HFFc6 (cell line): ENCODE measurements around the gene ALPL. TPM values are rescaled to one million over a fixed set of nuclear protein-coding genes. Genes with fewer than 3 reads are reported as not detected.

Experiments used
- DNase-seq: peaks from one replicate; pipeline ENCODE4 v3.0.0-alpha.2; 2018
- H3K27ac Mint-ChIP-seq: 2 replicates; pipeline ENCODE4 v1.8.0; 2020; ENCODE audit warnings: mild to moderate bottlenecking, mixed read lengths
- H3K27me3 Mint-ChIP-seq: 2 replicates; pipeline ENCODE4 v1.8.0; 2021; ENCODE audit warnings: mild to moderate bottlenecking, moderate library complexity, mixed read lengths; ENCODE audit not compliant: insufficient read depth
- H3K36me3 Mint-ChIP-seq: 2 replicates; pipeline ENCODE4 v1.8.0; 2021; ENCODE audit warnings: low read depth, mixed read lengths
- H3K4me1 Mint-ChIP-seq: 2 replicates; pipeline ENCODE4 v1.8.0; 2020; ENCODE audit warnings: low read depth, mixed read lengths
- H3K4me3 Mint-ChIP-seq: 2 replicates; pipeline ENCODE4 v1.8.0; 2020; ENCODE audit warnings: mild to moderate bottlenecking, moderate library complexity, mixed read lengths
- H3K9me3 Mint-ChIP-seq: 2 replicates; pipeline ENCODE4 v1.8.0; 2020; ENCODE audit warnings: mild to moderate bottlenecking, mixed read lengths
- CTCF ChIP-seq: fragments of 200-600 bp; sonication (generic); IDR thresholded peaks from 2 replicates; pipeline ENCODE4 v1.5.0; 2021; ENCODE audit warnings: antibody characterized with exemption, mild to moderate bottlenecking
- total RNA-seq, 6 experiments: library from RNA; stranded (reverse); fragmentation: NEBNext Ultra II Directional; extraction: Animal tissue kit (Norgen Biotek cat#: 25700); gene quantifications; 2 replicates in 1 of 6; 3 replicates in 5 of 6; pipeline ENCODE4 v1.2.3, GENCODE V29; 2021

Gene ALPL
- total RNA-seq, 6 experiments from 2014 or later, result 0.19 to 0.21 TPM; not detected in 4

- peaks cover 28% of the 10 kb centered on the region for H3K27me3 Mint-ChIP-seq
- H3K36me3 Mint-ChIP-seq, result no peaks in the 10 kb centered on the region
- no peak for DNase-seq
- no peak for TF ChIP-seq CTCF
- H3K9me3 Mint-ChIP-seq, result no peaks in the 10 kb centered on the region
- no peak overlapping the region for H3K27ac Mint-ChIP-seq
- H3K4me1 Mint-ChIP-seq, result no peaks in the 10 kb centered on the region
- H3K4me3 Mint-ChIP-seq, result no peak overlapping the region
Observed at GRCh38 chr1:21616372-21616771, 107.1 kb downstream of the ALPL start.

GRCh38 chr1:21617126-21617738 lies 108.0 kb downstream of the ALPL start:
- TF ChIP-seq CTCF, result no peak
- DNase-seq, result no peak
- Mint-ChIP-seq H3K27ac (no peak overlapping the region), H3K9me3 (no peaks in the 10 kb centered on the region), H3K4me1 (no peaks in the 10 kb centered on the region), H3K27me3 (peaks cover 33% of the 10 kb centered on the region), H3K4me3 (no peak overlapping the region), H3K36me3 (no peaks in the 10 kb centered on the region)

- Mint-ChIP-seq H3K27ac (no peak overlapping the region), H3K36me3 (no peaks in the 10 kb centered on the region), H3K4me1 (no peaks in the 10 kb centered on the region), H3K4me3 (no peak overlapping the region), H3K9me3 (no peaks in the 10 kb centered on the region), H3K27me3 (peaks cover 32% of the 10 kb centered on the region)
- DNase-seq, result no peak
- no peak for TF ChIP-seq CTCF
Observed at GRCh38 chr1:21618059-21618458, 108.8 kb downstream of the ALPL start.

- Mint-ChIP-seq H3K36me3 (no peaks in the 10 kb centered on the region), H3K27me3 (peaks cover 32% of the 10 kb centered on the region), H3K4me1 (no peaks in the 10 kb centered on the region), H3K9me3 (no peaks in the 10 kb centered on the region), H3K4me3 (no peak overlapping the region), H3K27ac (no peak overlapping the region)
- no peak for TF ChIP-seq CTCF
- no peak for DNase-seq
Observed at GRCh38 chr1:21618561-21619374, 109.5 kb downstream of the ALPL start.

GRCh38 chr1:21619375-21619947 lies 110.2 kb downstream of the ALPL start:
- Mint-ChIP-seq H3K9me3 (no peaks in the 10 kb centered on the region), H3K36me3 (no peaks in the 10 kb centered on the region), H3K27ac (no peak overlapping the region), H3K4me3 (no peak overlapping the region), H3K4me1 (no peaks in the 10 kb centered on the region), H3K27me3 (peaks cover 27% of the 10 kb centered on the region)
- no peak for TF ChIP-seq CTCF
- DNase-seq, result no peak
